Hepatocyte (in vitro differentiated cells): Measurements from ENCODE around the gene PCNX3. TPM values are rescaled to one million over a fixed set of nuclear protein-coding genes. Genes with fewer than 3 reads are reported as not detected.
A peak's percentile ranks its signal among the peaks of the same experiment; 100 is the strongest.

Experiments used
- DNase-seq: peaks from one replicate; pipeline ENCODE4 v3.0.0-alpha.2; 2016; ENCODE audit warnings: low spot score
- H2AFZ ChIP-seq: fragments of 200-600 bp; sonication (generic); 2 replicates; pipeline ENCODE4 v1.6.0; 2016; ENCODE audit warnings: antibody characterized with exemption, mild to moderate bottlenecking
- H3K27ac ChIP-seq: fragments of 200-600 bp; sonication (generic); 2 replicates; pipeline ENCODE4 v1.5.1; 2016; ENCODE audit warnings: mild to moderate bottlenecking
- H3K27me3 ChIP-seq: fragments of 200-600 bp; sonication (generic); 2 replicates; pipeline ENCODE4 v1.6.1; 2016
- H3K36me3 ChIP-seq: fragments of 200-600 bp; sonication (generic); replicated peaks from 2 replicates; pipeline ENCODE4 v1.5.1; 2016; ENCODE audit warnings: low read depth; ENCODE audit not compliant: insufficient read depth
- H3K4me1 ChIP-seq: fragments of 200-600 bp; sonication (generic); 2 replicates; pipeline ENCODE4 v1.5.1; 2016; ENCODE audit warnings: mild to moderate bottlenecking, moderate library complexity; ENCODE audit not compliant: insufficient read depth
- H3K4me2 ChIP-seq: fragments of 200-600 bp; sonication (generic); 2 replicates; pipeline ENCODE4 v1.6.0; 2016
- H3K4me3 ChIP-seq: fragments of 200-600 bp; sonication (generic); 2 replicates; pipeline ENCODE4 v1.5.1; 2016; ENCODE audit warnings: mild to moderate bottlenecking
- H3K79me2 ChIP-seq: fragments of 200-600 bp; sonication (generic); 2 replicates; pipeline ENCODE4 v1.6.0; 2017; ENCODE audit warnings: mild to moderate bottlenecking
- H3K9me2 ChIP-seq: fragments of 200-600 bp; sonication (generic); replicated peaks from 2 replicates; pipeline ENCODE4 v1.6.0; 2017; ENCODE audit warnings: mild to moderate bottlenecking; ENCODE audit not compliant: insufficient read depth
- H3K9me3 ChIP-seq: fragments of 200-600 bp; sonication (generic); 2 replicates; pipeline ENCODE4 v1.5.1; 2016; ENCODE audit warnings: low read depth, mild to moderate bottlenecking
- H4K20me1 ChIP-seq: fragments of 200-600 bp; sonication (generic); 2 replicates; pipeline ENCODE4 v1.6.0; 2016; ENCODE audit warnings: mild to moderate bottlenecking; ENCODE audit not compliant: insufficient read depth, poor library complexity, severe bottlenecking
- EZH2 ChIP-seq: fragments of 200-600 bp; sonication (generic); IDR thresholded peaks from 2 replicates; pipeline ENCODE4 v1.6.1; 2016; ENCODE audit warnings: antibody characterized with exemption, mild to moderate bottlenecking, borderline replicate concordance
- EZH2phosphoT487 ChIP-seq: fragments of 200-600 bp; sonication (generic); IDR thresholded peaks from one replicate; pipeline ENCODE4 v1.6.1; 2018; ENCODE audit warnings: antibody characterized with exemption, mild to moderate bottlenecking, low read depth, moderate library complexity; ENCODE audit not compliant: unreplicated experiment, severe bottlenecking
- WGBS: methylation state at CpG from one replicate; pipeline ENCODE4 v1.1.6; 2016; ENCODE audit warnings: low lambda C conversion rate; ENCODE audit errors: missing lambda C conversion rate; 5-methylcytosine and 5-hydroxymethylcytosine counted together
- polyA plus RNA-seq: library from polyadenylated mRNA; unstranded; fragments of >200 nt; fragmentation: Nextera tagmentation; extraction: Ambion mirVana; gene quantifications from 2 replicates; pipeline ENCODE4 v1.2.1, GENCODE V29; 2016
- total RNA-seq: library from RNA; depleted of rRNA; stranded (reverse); fragments of >200 nt; gene quantifications from 2 replicates; pipeline ENCODE4 v1.2.3, GENCODE V29; 2014
- TF ChIP-seq, protein P1 (sequence below): fragments of 200-600 bp; sonication (generic); IDR thresholded peaks from 2 replicates; pipeline ENCODE4 v1.5.1; 2016; ENCODE audit warnings: antibody characterized with exemption, mild to moderate bottlenecking; ENCODE audit not compliant: poor library complexity

The PCNX3 gene
- total and polyA plus RNA-seq, 2 experiments from 2014 or later: 20.0 to 27.4 TPM

- Histone ChIP-seq H3K9me3 (no peaks in the 10 kb centered on the region), H3K27me3 (no peaks in the 10 kb centered on the region), H3K79me2 (peaks cover 2% of the 10 kb centered on the region), H2AFZ (no peak overlapping the region), H3K27ac (peak overlapping the region; percentile 98), H3K9me2 (no peaks in the 10 kb centered on the region), H3K4me3 (peak overlapping the region; percentile 5), H3K36me3 (no peaks in the 10 kb centered on the region), H3K4me2 (peak overlapping the region; percentile 75), H4K20me1 (no peaks in the 10 kb centered on the region), H3K4me1 (peaks cover 22% of the 10 kb centered on the region)
- WGBS: 39% methylated on average over 26 of the region's 28 CpGs
- no peak for TF ChIP-seq EZH2
- TF ChIP-seq, protein P1, sequence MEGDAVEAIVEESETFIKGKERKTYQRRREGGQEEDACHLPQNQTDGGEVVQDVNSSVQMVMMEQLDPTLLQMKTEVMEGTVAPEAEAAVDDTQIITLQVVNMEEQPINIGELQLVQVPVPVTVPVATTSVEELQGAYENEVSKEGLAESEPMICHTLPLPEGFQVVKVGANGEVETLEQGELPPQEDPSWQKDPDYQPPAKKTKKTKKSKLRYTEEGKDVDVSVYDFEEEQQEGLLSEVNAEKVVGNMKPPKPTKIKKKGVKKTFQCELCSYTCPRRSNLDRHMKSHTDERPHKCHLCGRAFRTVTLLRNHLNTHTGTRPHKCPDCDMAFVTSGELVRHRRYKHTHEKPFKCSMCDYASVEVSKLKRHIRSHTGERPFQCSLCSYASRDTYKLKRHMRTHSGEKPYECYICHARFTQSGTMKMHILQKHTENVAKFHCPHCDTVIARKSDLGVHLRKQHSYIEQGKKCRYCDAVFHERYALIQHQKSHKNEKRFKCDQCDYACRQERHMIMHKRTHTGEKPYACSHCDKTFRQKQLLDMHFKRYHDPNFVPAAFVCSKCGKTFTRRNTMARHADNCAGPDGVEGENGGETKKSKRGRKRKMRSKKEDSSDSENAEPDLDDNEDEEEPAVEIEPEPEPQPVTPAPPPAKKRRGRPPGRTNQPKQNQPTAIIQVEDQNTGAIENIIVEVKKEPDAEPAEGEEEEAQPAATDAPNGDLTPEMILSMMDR: no peak
- TF ChIP-seq EZH2phosphoT487: no peak
- peak; percentile 69 for DNase-seq
Measured at GRCh38 chr11:65651589-65652510, 36.3 kb downstream of the PCNX3 start.

DNA sequence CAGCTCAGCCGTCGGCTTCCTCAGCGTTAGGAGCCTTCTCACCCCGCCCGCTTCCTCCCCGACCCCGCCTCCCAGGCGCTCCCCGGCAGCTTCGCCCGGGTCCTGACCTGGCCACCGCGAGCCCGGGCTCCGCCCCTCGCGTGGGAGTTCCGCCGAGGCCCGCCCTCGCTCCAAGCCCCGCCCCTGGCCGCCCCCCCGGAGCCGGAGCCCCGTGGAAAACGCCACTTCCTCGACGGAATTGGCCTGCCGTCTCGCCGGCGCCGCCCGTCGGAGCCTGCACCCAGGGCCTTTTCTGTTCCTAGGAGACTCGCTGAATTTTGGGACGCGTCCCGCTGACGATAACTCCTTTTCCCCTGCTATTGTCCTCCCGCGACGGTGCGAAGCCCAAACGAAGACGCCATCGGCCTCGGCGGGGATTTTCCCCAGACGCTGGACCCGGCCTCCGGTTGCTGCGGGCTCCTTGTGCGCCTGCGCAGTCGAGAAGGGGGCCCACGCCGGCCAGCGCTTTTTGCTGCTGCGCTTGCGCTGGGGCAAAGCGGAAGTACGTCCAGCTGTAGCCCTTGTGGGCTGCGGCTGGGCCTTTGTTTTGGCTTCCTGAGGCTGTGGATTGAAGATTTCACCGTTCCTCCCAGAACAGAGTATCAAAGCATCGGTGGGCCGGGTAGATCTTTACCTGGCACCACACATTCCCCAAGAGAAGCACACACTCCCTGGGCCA, 37.1 kb downstream of the PCNX3 start:
- TF ChIP-seq, protein P1: no peak
- TF ChIP-seq EZH2 (no peak), EZH2phosphoT487 (no peak)
- H3K36me3 ChIP-seq: no peaks in the 10 kb centered on the region

GRCh38 chr11:65653229-65654225, 38.0 kb downstream of the PCNX3 start:
- TF ChIP-seq EZH2phosphoT487 (no peak), EZH2 (no peak)
- TF ChIP-seq, protein P1: no peak
- no peaks in the 10 kb centered on the region for H3K9me3 ChIP-seq
- H3K27ac ChIP-seq: peak overlapping the region; percentile 98
- peaks cover 22% of the 10 kb centered on the region for H3K4me1 ChIP-seq
- peaks cover 2% of the 10 kb centered on the region for H3K79me2 ChIP-seq
- no peak overlapping the region for H2AFZ ChIP-seq
- H3K36me3 ChIP-seq: no peaks in the 10 kb centered on the region
- peak; percentile 34 for DNase-seq
- 79% methylated on average over 12 of the region's 12 CpGs for WGBS
- H3K4me3 ChIP-seq: no peak overlapping the region
- no peaks in the 10 kb centered on the region for H3K27me3 ChIP-seq
- H3K4me2 ChIP-seq: peak overlapping the region; percentile 75
- H4K20me1 ChIP-seq: no peaks in the 10 kb centered on the region
- H3K9me2 ChIP-seq: no peaks in the 10 kb centered on the region

More for the DNA sequence above, 37.1 kb downstream of the PCNX3 start:
- Histone ChIP-seq H4K20me1 (no peaks in the 10 kb centered on the region), H3K79me2 (peaks cover 2% of the 10 kb centered on the region), H2AFZ (peak overlapping the region; percentile 73), H3K4me1 (peaks cover 22% of the 10 kb centered on the region), H3K27me3 (no peaks in the 10 kb centered on the region), H3K9me3 (no peaks in the 10 kb centered on the region), H3K9me2 (no peaks in the 10 kb centered on the region), H3K4me2 (peak overlapping the region; percentile 75), H3K4me3 (peak overlapping the region; percentile 30), H3K27ac (peak overlapping the region; percentile 98)
- DNase-seq: peak; percentile 96
- under 1% methylated on average over 43 of the region's 68 CpGs for WGBS
